Measurements from ENCODE around the gene COL4A3. TPM values are rescaled to one million over a fixed set of nuclear protein-coding genes. Genes with fewer than 3 reads are reported as not detected.

Gene COL4A3
- total and polyA plus RNA-seq, 9 of the 15 experiments (the other 6 are each of a cell fraction or from before 2014, with no cell fraction given), result not detected

DNA sequence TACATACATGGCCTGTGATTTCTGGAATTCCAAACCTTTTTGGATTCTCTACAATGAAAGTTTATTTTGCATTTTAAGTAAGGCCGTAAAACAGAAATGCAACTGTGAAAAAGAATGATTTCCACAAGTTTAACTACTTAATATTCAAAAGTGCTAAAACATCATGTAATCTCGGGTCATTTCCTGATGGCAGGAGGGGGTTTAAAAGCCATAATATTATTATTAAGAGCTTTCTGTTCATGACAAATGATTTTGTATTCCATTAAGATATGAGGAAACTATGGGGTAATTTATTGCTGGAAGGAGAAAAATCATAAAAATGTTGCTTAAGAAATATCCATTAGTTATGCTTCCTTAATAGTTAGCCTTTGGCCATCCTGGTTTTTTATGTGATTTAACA is 65.7 kb downstream of the COL4A3 start:
- Histone ChIP-seq H3K4me3 (no peak overlapping the region), H3K27ac (ENCODE audit: extremely low read depth, low read depth, low read length) (no peak overlapping the region), H4K20me1 (replicated peaks; ENCODE audit: control insufficient read depth, insufficient read depth, low read length) (no peaks in the 10 kb centered on the region), H3K4me1 (replicated peaks in 1 of 2; ENCODE audit: control insufficient read depth in 2 of 2, insufficient read depth in 2 of 2, low read length in 2 of 2) (no peaks in the 10 kb centered on the region), H3K9me3 (replicated peaks; ENCODE audit: control insufficient read depth, insufficient read depth, low read depth, low read length) (no peaks in the 10 kb centered on the region), H3K36me3 (ENCODE audit: control insufficient read depth, insufficient read depth, low read length) (no peaks in the 10 kb centered on the region), H3K9ac (ENCODE audit: insufficient read depth in 1 of 2, low read depth in 2 of 2, low read length in 2 of 2) (no peak overlapping the region), H3K4me2 (ENCODE audit: insufficient read depth, low read length) (no peak overlapping the region), H3K79me2 (ENCODE audit: control insufficient read depth, insufficient read depth, low read length) (no peaks in the 10 kb centered on the region), H3K27me3 (ENCODE audit: control insufficient read depth in 2 of 2, insufficient read depth in 2 of 2, low read length in 2 of 2) (peaks cover 0 to 4% of the 10 kb centered on the region in 2 experiments; a peak in 1 of 5 replicates), H2AFZ (ENCODE audit: low read depth, low read length) (no peak overlapping the region), H3K9me1 (ENCODE audit: control insufficient read depth, insufficient read depth, low read length) (no peaks in the 10 kb centered on the region)
- FAIRE-seq, result no peak
- BruUV-seq (replicated peaks), result no TSS peak
- 0% methylated on average over 2 of the region's 2 CpGs for WGBS (ENCODE audit: insufficient coverage, low coverage, missing lambda C conversion rate)
- intact Hi-C loops (cut with micrococcal nuclease) (no loop called here), in situ Hi-C loops (cut with MboI) (no loop called here)
- DNase-seq (ENCODE audit: extremely low read depth in 1 of 4, low spot score in 3 of 4), result no peak
- TF ChIP-seq PPARD (CRISPR knock-in tag; IDR thresholded peaks at IDR 0.05) (no peak), GATAD2B (IDR thresholded peaks at IDR 0.05; ENCODE audit: borderline replicate concordance) (no peak), SLC30A9 (CRISPR knock-in tag; IDR thresholded peaks at IDR 0.05) (no peak), SOX6 (IDR thresholded peaks at IDR 0.05) (no peak), PHF8 (IDR thresholded peaks at IDR 0.05; ENCODE audit: borderline replicate concordance, low read length) (no peak), ILK (tag; IDR thresholded peaks at IDR 0.05; ENCODE audit: borderline replicate concordance, low read depth) (no peak), PTRF (tag; IDR thresholded peaks at IDR 0.05) (no peak), PCBP2 (IDR thresholded peaks at IDR 0.05; ENCODE audit: low read depth, low read length, poor library complexity, severe bottlenecking) (no peak)
- TF ChIP-seq, protein P1, sequence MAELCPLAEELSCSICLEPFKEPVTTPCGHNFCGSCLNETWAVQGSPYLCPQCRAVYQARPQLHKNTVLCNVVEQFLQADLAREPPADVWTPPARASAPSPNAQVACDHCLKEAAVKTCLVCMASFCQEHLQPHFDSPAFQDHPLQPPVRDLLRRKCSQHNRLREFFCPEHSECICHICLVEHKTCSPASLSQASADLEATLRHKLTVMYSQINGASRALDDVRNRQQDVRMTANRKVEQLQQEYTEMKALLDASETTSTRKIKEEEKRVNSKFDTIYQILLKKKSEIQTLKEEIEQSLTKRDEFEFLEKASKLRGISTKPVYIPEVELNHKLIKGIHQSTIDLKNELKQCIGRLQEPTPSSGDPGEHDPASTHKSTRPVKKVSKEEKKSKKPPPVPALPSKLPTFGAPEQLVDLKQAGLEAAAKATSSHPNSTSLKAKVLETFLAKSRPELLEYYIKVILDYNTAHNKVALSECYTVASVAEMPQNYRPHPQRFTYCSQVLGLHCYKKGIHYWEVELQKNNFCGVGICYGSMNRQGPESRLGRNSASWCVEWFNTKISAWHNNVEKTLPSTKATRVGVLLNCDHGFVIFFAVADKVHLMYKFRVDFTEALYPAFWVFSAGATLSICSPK (IDR thresholded peaks at IDR 0.05; ENCODE audit: borderline replicate concordance), result no peak
- TF ChIP-seq, protein P2, sequence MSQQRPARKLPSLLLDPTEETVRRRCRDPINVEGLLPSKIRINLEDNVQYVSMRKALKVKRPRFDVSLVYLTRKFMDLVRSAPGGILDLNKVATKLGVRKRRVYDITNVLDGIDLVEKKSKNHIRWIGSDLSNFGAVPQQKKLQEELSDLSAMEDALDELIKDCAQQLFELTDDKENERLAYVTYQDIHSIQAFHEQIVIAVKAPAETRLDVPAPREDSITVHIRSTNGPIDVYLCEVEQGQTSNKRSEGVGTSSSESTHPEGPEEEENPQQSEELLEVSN (IDR thresholded peaks at IDR 0.05; ENCODE audit: borderline replicate concordance in 1 of 2, extremely low read depth in 1 of 2, insufficient read depth in 1 of 2, insufficient read length in 1 of 2, low read depth in 1 of 2, low read length in 1 of 2, poor library complexity in 1 of 2, severe bottlenecking in 1 of 2), result no peak
- TF ChIP-seq, protein P3, sequence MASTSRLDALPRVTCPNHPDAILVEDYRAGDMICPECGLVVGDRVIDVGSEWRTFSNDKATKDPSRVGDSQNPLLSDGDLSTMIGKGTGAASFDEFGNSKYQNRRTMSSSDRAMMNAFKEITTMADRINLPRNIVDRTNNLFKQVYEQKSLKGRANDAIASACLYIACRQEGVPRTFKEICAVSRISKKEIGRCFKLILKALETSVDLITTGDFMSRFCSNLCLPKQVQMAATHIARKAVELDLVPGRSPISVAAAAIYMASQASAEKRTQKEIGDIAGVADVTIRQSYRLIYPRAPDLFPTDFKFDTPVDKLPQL (IDR thresholded peaks at IDR 0.05; ENCODE audit: extremely low read depth, insufficient read length), result no peak
- TF ChIP-seq, protein P4, sequence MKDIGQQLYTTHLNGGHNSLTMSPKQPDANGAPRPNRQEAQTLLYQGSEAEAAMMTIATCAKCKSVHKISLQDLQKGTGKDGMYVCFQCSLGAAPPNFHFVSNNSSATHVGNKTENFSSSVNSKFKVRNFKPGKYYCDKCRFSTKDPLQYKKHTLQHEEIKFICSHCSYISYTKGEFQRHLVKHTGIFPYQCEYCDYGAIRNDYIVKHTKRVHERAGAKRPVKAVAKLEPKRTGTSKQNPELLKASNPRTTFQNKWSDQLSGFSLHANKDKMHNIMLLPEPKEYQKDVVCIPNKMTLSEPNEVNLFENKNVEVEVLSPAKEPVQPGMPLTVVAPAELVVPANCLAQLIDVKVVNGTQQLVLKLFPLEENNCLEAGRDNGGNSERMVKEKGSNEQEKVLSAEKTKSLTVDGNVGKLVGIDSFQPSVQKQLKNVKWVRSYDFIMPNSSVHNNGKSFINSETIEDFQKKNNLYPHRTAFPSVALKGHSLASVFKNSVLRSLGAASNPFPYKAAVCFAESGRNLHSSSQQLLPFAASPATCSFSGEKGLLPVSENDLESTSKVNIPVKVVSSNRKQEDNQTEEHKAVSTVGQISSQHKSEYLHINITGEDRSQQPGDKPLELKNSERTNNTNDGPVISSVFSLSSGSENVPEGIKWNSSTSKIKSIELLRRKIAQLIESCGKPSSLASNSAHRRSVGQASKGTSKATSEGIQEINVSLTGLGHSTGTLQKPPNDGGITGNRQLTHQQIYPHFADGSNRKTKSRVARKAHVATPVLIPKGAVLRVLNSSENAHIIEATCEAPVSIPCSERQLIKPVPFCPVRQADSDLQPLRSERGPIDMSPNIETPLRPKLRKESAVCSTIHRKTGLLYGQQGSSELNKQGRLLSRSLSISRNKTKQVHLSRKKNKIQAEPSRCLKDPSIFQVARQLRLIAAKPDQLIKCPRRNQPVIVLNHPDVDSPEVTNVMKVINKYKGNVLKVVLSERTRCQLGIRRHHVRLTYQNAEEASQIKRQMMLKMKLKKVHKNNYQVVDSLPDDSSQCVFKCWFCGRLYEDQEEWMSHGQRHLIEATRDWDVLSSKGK (CRISPR knock-in tag; IDR thresholded peaks at IDR 0.05), result no peak
- TF ChIP-seq, protein P5, sequence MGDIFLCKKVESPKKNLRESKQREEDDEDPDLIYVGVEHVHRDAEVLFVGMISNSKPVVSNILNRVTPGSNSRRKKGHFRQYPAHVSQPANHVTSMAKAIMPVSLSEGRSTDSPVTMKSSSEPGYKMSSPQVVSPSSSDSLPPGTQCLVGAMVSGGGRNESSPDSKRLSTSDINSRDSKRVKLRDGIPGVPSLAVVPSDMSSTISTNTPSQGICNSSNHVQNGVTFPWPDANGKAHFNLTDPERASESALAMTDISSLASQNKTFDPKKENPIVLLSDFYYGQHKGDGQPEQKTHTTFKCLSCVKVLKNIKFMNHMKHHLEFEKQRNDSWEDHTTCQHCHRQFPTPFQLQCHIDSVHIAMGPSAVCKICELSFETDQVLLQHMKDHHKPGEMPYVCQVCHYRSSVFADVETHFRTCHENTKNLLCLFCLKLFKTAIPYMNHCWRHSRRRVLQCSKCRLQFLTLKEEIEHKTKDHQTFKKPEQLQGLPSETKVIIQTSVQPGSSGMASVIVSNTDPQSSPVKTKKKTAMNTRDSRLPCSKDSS (IDR thresholded peaks at IDR 0.05; ENCODE audit: low read depth, partially characterized antibody), result no peak
- ATAC-seq, result no peak
- POLR2A ChIA-PET, result no interaction called here
- CTCF ChIA-PET (ENCODE audit: low intra/inter-chr PET ratio), result no interaction called here

Measured in K562 (cell line).